ENCODE data around the gene SCYL3.

Gene SCYL3

GRCh38 chr1:169900571-169900970 is 6.9 kb upstream of the SCYL3 start:
- no peak for DNase-seq (ENCODE audit: low read depth in 3 of 3)

- DNase-seq (ENCODE audit: low read depth in 3 of 3), result no peak
Observed at GRCh38 chr1:169899519-169900217, 6.0 kb upstream of the SCYL3 start.

GRCh38 chr1:169896013-169896412 is 2.3 kb upstream of the SCYL3 start:
- DNase-seq (ENCODE audit: low read depth in 3 of 3), result no peak

- DNase-seq (ENCODE audit: low read depth in 3 of 3), result no peak
Observed at GRCh38 chr1:169894424-169895145, 889 bp upstream of the SCYL3 start.

- DNase-seq (ENCODE audit: low read depth in 3 of 3), result peak in 1 of 3 experiments; percentile 14
Observed at GRCh38 chr1:169892927-169893644, 610 bp downstream of the SCYL3 start.

GRCh38 chr1:169892176-169892926 is 1.3 kb downstream of the SCYL3 start:
- no peak for DNase-seq (ENCODE audit: low read depth in 3 of 3)

- DNase-seq (ENCODE audit: low read depth in 3 of 3), result no peak
Observed at GRCh38 chr1:169891539-169891885, 2.2 kb downstream of the SCYL3 start.

GRCh38 chr1:169890761-169891538 is 2.7 kb downstream of the SCYL3 start:
- peak in 1 of 3 experiments; percentile 6 for DNase-seq (ENCODE audit: low read depth in 3 of 3)

GRCh38 chr1:169889871-169890270 is 3.8 kb downstream of the SCYL3 start:
- DNase-seq (ENCODE audit: low read depth in 3 of 3), result no peak

GRCh38 chr1:169886931-169887330 is 6.8 kb downstream of the SCYL3 start:
- no peak for DNase-seq (ENCODE audit: low read depth in 3 of 3)

- DNase-seq (ENCODE audit: low read depth in 3 of 3), result no peak
Observed at GRCh38 chr1:169886422-169886821, 7.3 kb downstream of the SCYL3 start.

GRCh38 chr1:169885207-169885606 is 8.5 kb downstream of the SCYL3 start:
- DNase-seq (ENCODE audit: low read depth in 3 of 3), result no peak

- no peak for DNase-seq (ENCODE audit: low read depth in 3 of 3)
Observed at GRCh38 chr1:169884634-169885033, 9.1 kb downstream of the SCYL3 start.

- no peak for DNase-seq (ENCODE audit: low read depth in 3 of 3)
Observed at GRCh38 chr1:169882039-169882511, 11.6 kb downstream of the SCYL3 start.

GRCh38 chr1:169879034-169879840 is 14.5 kb downstream of the SCYL3 start:
- no peak for DNase-seq (ENCODE audit: low read depth in 3 of 3)

- DNase-seq (ENCODE audit: low read depth in 3 of 3), result no peak
Observed at GRCh38 chr1:169878498-169878897, 15.2 kb downstream of the SCYL3 start.

- DNase-seq (ENCODE audit: low read depth in 3 of 3), result no peak
Observed at GRCh38 chr1:169877800-169878491, 15.8 kb downstream of the SCYL3 start.

GRCh38 chr1:169874229-169874628 is 19.5 kb downstream of the SCYL3 start:
- no peak for DNase-seq (ENCODE audit: low read depth in 3 of 3)

- no peak for DNase-seq (ENCODE audit: low read depth in 3 of 3)
Observed at GRCh38 chr1:169873582-169874199, 20.0 kb downstream of the SCYL3 start.

Data from stimulated activated CD4-positive, alpha-beta T cell treated with anti-CD3 and anti-CD28 coated beads, TNF-alpha, amount 100 ng/mL, for 4 hours (primary cell).